Measurements from ENCODE around the gene RHOB.
A peak's percentile ranks its signal among the peaks of the same experiment; 100 is the strongest.
"Not testable (repeated sequence)": the region's sequence is repeated elsewhere in the genome, so short reads cannot be mapped to it uniquely, and the experiment has no call there.

RHOB gene

GRCh38 chr2:20454036-20454981 lies 7.4 kb downstream of the RHOB start:
- DNase-seq (ENCODE audit: low read depth): no peak

DNA sequence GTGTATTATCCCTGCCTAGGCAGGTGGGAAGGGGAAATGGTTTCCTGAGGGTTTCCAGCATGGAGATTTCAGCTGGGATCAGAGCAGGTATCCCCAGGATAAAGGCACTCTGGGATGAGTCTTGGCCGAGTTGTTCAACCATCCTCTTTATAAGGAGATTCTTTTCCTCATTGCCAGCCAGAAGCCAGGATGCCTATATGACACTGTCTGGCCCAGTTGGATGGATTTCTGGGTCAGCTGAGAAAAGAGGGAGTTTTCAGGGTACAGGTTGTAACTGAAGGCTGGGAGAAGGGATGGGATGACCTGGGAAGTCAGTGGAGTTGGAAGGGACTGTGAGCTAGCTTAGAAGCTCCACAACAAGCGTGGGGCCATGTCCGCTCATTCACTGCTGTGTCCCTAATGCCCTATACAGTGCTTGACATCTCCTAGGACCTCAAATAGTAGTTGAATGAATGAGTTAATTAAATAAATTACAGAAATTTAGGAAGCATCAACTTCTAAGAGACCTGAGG lies 8.3 kb downstream of the RHOB start:
- DNase-seq (ENCODE audit: low read depth): no peak

DNA sequence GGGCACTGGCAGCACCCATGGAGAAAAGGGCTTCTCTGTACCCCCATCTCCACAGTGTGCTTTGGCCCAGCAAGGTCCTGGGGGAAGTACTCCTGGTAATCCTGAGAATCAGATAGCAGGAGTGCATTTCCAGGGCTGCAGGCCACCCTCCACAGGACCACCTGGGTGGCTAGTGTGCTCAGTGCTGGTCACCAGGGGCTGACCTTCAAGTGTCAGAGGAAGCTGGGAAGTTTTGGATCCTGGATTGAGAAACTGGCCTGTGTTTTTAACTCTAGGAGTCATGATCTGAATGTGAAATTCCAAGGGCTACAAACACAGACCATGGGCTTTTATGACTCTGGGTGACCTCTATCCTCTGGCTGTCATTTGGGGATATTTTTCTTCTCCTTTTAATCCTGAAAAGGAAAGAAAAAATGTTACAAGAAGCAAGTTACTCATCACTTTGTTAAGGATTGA lies 9.3 kb downstream of the RHOB start:
- no peak for DNase-seq (ENCODE audit: low read depth)

DNA sequence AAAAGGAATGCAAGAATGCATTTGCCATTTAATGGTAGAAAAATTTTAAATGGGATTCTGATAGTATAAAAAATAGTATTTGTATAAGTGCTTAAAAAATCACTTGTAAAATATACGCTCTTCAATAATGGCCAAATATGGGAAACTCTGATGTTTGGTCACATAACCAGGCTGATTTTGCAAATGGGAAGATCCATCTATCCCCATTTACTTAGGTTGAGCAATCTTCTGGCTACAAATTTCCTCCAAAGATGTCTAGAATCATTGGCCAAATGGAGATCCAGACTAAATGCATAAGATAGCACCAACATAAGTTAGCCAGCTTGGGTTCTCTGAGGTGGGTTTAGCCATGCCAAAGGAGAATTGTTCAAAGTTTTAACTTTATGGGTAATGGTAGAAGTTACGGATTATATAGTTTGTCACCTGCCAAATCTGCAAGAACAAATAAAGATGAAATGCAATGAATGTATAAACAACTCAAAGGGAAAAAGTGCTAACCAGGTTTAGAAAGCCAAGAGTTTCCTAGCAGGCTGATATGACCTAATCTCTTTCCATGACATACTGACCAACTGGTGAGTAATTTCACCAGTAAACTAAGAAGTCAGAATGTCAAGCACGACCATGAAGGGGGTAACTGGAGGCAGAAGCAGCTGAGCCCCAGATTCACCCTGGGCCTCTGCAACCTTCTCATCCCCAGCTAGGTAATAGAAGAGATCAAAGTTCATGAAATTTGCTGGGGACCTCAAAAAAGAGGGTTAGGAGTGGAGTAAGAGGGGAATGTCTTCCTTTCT lies 10.0 kb downstream of the RHOB start:
- DNase-seq (ENCODE audit: low read depth): peak; percentile 15

GRCh38 chr2:20457661-20458630 lies 11.1 kb downstream of the RHOB start:
- DNase-seq (ENCODE audit: low read depth): no peak

DNA sequence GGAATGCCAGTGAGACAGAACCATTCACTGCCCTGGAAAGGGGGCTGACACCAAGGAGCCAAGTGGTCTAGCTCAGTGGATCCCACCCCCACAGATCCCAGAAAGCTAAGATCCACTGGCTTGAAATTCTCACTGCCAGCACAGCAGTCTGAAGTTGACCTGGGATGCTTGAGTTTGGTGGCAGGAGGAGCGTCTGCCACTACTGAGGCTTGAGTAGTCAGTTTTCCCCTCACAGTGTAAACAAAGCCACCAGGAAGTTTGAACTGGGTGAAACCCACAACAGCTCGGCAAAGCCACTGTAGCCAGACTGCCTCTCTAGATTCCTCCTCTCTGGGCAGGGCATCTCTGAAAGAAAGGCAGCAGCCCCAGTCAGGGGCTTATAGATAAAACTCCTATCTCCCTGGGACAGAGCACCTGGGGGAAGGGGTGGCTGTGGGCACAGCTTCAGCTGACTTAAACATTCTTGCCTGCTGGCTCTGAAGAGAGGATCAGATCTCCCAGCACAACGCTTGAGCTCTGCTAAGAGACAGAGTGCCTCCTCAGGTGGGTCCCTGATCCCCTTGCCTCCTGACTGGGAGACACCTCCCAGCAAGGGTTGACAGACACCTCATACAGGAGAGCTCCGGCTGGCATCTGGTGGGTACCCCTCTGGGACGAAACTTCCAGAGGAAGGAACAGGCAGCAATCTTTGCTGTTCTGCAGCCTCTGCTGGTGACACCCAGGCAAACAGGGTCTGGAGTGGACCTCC lies 12.0 kb downstream of the RHOB start:
- DNase-seq (ENCODE audit: low read depth): not testable (repeated sequence)

GRCh38 chr2:20465716-20466394 lies 19.0 kb downstream of the RHOB start:
- DNase-seq (ENCODE audit: low read depth): no peak

DNA sequence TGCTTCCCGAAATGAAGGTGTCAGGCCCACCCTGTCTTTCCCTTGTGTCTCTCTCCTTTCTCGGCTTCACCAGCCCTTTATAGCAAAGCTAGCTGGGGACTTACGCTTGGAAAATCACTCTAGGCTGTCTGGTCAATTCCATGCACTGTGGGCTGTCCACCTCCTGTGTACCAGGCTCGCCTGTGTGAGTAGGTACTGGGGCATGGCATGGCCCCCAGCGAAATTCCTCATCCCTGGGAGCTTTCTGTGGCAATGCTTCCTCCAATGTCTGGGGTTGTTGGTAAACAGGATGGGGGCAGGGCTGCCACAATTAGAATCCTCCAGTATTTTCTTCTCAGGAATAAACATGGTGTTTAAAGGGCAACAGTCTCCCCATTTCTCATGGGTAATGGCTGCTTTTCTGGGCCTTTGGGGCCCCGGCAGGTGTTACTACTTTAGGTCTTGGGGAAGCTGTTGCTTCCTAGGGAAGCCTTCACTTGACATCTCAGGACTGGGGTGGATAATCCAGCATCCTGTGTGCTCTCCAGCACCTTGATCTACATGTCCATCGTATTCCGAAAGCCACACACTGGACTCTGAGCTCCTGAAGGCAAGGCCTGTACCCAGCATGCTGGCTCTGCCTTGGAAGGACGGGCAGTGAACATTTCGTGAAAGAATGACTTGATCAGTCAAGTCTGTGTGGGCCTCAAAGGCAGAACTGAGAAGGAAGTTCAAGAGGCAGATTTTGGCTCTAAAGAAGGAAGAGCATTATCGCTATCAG lies 21.1 kb downstream of the RHOB start:
- no peak for DNase-seq (ENCODE audit: low read depth)

DNA sequence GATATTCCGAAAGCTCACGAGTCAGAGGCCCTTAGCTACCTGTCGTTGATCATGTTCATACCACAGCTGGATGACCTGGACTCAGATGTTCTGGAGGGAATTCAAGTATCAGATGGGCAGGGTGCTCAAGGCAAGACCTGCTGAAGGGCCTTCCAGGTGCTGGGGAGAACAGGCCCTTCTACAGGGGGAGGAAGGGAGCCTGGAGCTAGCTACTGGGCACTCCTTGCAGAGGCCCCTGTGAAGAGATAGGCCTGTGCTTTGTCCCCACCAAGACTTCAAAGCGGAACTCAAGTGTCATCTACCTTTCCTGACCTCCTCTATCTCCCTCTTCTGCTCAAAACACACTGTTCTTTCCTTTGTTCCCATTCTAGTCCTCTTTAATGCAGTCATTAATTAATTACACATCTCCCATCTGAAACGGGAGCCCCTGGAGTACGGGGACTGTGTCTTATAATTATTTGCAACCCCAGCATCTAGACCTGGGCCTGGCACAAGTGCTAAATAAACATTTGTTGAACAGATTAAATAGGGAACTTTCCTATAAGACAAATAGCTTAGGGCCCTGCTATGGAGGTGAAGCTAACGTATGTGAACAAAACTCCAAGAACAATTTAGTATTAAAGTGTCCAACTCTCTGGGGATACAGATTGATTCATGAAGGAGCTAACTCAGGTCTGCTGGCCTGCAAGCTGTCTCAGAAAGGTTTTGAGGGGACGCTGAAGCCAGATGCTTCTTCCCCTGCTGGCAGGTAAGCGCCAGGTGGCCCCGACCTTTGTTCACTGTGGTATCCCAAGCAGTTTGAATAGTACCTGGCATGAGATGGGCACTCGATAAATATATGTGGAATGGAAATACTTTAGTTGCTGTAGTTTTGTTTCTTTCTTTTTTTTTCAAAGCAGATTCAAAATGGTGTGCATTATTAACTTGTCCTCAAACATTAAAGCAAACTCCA lies 22.0 kb downstream of the RHOB start:
- DNase-seq (ENCODE audit: low read depth): no peak

DNA sequence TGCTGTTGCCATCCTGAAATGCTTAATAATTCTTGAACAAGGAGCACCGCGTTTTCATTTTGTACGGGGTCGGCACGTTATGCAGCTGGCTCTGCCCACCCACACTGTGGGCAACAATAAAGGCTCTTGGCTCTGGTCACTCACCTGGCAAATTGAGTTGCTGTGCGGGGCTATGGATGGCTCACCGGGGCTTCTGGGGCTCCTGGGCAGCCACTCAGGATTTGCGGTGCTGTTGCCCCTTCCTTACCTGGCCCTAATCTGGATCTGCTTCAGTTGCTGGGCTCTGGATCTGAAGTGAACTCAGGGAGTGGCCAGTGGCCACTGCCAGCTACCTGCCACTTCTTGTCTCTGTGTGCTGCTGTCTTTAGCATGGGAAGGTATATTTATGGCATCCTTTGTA lies 22.7 kb downstream of the RHOB start:
- no peak for DNase-seq (ENCODE audit: low read depth)

GRCh38 chr2:20470211-20470610 lies 23.3 kb downstream of the RHOB start:
- DNase-seq (ENCODE audit: low read depth): no peak

GRCh38 chr2:20471148-20471547 lies 24.3 kb downstream of the RHOB start:
- DNase-seq (ENCODE audit: low read depth): no peak

- no peak for DNase-seq (ENCODE audit: low read depth)
Observed at GRCh38 chr2:20471902-20472559, 25.2 kb downstream of the RHOB start.

- no peak for DNase-seq (ENCODE audit: low read depth)
Observed at GRCh38 chr2:20472569-20472968, 25.7 kb downstream of the RHOB start.

GRCh38 chr2:20473128-20473527 lies 26.3 kb downstream of the RHOB start:
- DNase-seq (ENCODE audit: low read depth): no peak

DNA sequence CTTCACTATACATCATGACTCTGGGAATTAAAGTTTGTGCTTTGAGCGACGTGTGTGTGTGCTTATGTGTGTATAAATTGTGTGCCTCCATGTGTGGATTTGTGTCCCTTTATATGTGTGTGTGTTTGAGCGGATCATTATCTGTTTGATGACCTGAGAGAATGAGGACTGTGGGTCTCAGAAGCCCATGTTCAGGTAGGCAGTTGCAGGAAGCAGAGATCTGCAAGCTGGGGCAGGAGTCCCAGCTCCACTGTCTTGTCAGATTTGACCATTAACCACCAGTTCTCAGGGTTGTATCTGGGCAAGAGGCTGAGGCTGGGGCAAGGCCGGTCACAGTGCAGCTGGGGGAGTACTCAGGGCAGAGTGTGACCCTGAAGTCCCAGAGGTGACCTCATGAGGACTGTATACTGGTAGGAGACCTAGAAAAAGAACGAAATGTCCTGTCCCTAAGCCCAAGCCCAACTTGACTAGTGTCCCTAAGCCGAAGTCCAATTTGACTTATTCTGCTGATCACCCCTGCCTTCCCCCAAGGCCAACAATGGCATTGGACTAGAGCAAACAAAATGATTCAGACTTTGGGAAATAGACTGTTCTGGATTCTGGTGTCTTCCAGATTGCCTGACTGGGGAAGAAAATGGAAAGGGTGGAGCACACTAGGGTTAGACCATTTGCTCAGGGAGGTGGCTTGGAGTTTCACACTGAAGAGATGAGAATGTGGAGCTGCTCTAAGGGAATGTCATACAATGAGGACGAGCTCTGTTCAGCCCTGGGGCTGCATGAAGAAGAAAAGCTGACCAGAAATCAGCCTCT lies 28.1 kb downstream of the RHOB start:
- DNase-seq (ENCODE audit: low read depth): no peak

- DNase-seq (ENCODE audit: low read depth): no peak
Observed at GRCh38 chr2:20475567-20475952, 28.7 kb downstream of the RHOB start.
